Activated CD4-positive, CD25-positive, alpha-beta regulatory T cell treated with anti-CD3 and anti-CD28 coated beads, Interleukin-2, amount 50 U/mL, for 16 hours (primary cell): Measurements from ENCODE around the gene RRP1.
"Not testable (repeated sequence)": the region's sequence is repeated elsewhere in the genome, so short reads cannot be mapped to it uniquely, and the experiment has no call there.

Experiments
- DNase-seq: peaks from one replicate; pipeline ENCODE4 v3.0.0-alpha.2; 2020; ENCODE audit warnings: low read depth, low spot score

The RRP1 gene

DNA sequence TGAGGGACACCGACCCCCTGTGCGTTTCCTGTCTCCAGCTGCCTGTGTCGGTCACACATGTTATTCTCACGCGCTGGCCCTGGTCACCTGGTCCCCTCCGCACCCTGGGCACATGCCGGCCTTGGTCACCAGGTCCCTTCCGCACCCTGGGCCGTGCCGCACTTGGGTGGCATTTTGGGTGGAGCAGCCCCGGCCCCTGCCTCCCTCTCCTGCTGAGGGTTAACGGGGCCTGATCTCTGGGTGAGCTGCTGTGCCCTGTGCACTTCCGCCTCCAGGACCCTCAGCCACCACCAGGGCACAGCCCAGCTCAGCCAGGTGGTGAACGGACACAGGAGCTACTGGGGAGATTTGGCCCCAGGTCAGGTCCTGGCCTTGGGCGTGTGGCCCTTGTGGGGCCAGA lies 26.6 kb downstream of the RRP1 start:
- no peak for DNase-seq

DNA sequence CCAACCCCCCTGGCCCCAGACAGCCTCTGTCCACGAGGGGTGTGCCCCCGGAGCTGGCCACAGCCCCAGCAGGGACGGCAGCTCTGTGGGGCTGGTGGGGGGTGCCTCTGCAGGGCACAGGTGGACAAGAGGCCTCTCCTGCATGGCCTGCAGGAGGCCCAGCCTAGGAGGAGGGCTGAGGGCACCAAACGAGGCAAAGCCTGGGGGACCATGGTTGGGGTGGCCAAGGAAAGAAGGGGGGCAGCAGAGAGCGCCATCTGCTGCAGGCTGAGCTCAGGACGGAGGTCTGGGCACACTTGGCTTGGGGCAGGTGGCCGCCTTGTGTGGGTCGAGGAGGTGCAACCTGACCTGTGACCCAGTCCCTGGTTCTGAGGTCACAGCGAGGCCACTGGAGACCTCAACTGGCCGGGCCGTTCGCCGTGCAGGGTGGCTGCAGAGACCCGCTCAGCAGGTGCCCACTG lies 27.3 kb downstream of the RRP1 start:
- DNase-seq, result no peak

DNA sequence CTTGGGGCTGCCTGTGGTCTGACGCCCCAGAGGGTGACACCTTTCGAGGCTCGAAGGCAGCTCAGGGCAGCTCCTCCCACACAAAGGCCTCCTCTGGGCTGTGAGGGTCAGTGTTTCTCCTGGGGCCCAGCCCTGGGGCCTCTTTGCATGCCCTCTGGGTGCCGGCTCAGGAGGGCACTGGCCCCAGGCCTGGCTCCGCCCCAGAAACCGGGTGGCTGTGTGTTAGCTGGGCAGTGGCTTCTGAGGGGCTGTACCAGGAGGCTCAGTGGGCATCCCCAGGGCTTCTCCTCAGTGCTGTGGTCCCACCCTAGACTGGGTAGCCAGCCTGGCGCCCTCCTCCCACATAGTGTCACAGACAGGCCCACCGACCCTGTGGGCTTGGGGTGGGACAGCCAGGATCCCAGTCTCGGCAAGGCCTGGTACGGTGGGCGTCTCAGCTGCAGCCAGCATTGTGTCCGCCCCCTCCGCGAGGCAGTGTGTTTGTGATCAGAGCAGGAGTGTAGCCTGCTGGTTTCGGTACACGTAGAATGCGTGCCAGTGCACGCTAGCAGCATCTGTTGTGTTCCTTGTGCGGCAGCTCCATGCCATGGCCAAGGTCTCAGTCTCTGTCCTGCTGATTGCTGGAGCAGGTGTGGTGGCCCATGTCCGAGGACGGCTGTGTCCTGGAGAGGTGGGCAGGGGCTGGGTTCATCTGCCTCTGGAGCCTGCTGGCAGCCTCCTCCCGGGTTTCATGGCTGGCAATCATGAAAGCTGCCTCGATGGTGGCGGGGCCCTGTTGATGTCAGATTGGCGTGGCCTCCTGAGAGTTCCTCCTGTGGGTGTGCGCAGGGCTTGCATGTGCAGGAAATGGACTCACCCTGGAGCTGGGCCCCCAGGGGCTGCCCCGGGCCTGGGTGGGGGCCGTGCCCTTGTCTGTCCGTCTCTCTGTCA lies 28.0 kb downstream of the RRP1 start:
- no peak for DNase-seq

DNA sequence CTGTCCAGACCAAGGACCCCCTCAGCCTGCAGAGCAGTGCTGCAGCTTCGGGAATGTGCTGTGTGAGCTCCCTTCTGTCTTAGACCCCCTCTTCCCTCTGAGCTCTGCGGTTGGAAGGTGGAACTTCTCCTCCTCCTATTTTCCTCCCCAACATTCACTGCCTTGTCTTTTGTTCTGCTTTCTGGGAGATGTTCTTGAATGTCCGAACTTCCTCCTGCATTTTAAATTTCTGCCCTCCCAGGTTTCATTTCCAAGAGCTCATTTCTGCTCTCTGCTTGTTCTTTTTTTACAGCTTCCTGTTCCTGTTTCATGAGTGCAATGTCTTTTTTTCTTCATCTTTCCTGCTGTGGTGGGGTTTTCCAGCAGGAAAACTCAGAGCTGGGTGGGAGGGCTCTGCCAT lies 29.3 kb downstream of the RRP1 start:
- no peak for DNase-seq

DNA sequence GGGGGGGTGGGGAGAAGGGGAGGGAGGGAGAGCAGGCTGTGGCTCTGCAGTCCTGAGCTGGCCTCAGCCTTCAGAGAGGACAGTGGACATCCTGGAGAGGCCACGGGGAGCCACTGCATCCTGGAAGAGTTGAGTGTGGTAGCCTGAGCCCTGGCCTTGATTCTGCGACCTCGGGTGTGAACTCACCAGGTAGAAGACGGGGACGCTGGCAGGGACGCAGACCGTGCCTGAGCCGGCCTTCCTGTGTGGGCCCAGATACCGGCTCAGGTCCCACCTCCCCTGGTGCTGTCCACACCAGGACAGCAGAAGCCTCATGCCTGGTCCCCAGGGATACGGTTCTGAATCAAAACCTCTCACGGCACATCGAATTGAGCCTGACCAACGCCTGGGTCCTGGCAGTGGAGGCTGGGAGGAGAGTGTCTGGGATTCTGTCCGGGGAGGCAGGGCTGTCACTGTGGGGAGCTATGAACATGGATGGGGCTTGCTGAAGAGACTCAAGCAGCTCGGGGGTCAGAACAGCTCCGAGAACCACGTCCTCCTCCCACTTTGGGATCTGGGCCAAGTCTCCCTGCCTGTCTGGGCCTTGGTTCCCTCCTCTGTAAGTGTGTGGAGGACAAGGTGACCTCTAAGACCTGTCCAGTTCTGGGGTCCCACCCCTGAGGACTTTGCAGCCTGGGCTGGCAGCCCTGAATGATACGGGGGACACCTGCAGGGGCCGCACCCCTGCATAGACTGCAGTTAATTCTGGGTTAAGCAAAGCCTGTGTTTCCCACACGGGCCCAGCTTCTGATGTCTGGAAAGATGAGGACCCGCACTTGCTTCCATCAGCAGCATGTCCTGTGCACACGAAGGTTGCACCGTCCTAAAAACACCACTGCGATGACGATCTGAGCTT lies 30.4 kb downstream of the RRP1 start:
- no peak for DNase-seq

DNA sequence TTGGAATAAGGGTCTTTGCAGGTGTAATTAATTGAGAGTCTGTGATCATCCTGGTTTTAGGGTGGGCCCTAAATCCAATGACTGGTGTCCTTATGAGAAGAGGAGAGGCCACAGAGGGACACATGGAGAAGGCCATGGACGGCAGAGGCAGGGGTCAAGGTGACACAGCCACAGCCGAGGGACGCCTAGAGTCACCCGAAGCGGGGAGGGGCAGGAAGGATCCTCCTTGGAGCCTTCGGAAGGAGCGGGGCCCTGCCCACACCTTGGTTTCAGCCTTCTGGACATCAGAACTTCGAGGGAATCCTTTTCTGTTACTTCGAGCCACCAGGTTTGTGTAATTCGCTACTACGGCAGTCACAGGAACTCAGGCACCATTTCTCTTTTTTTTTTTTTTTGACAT lies 31.1 kb downstream of the RRP1 start:
- DNase-seq, result no peak

DNA sequence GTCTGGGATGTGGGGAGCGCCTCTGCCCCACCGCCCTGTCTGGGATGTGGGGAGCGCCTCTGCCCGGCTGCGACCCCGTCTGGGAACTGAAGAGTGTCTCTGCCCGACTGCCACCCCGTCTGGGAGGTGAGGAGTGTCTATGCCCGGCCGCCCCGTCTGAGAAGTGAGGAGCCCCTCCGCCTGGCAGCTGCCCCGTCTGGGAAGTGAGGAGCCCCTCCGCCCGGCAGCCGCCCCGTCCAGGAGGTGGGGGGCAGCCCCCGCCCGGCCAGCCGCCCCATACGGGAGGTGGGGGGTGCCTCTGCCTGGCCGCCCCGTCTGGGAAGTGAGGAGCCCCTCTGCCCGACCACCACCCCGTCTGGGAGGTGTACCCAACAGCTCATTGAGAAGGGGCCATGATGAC lies 32.8 kb downstream of the RRP1 start:
- DNase-seq, result not testable (repeated sequence)

DNA sequence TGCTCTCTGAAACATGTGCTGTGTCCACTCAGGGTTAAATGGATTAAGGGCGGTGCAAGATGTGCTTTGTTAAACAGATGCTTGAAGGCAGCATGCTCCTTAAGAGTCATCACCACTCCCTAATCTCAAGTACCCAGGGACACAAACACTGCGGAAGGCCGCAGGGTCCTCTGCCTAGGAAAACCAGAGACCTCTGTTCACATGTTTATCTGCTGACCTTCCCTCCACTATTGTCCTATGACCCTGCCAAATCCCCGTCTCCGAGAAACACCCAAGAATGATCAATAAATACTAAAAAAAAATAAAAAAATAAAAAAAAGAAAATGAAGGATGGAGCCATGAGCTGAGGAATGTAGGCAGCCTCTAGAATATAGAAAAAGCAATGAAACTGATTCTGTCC lies 33.4 kb downstream of the RRP1 start:
- not testable (repeated sequence) for DNase-seq

DNA sequence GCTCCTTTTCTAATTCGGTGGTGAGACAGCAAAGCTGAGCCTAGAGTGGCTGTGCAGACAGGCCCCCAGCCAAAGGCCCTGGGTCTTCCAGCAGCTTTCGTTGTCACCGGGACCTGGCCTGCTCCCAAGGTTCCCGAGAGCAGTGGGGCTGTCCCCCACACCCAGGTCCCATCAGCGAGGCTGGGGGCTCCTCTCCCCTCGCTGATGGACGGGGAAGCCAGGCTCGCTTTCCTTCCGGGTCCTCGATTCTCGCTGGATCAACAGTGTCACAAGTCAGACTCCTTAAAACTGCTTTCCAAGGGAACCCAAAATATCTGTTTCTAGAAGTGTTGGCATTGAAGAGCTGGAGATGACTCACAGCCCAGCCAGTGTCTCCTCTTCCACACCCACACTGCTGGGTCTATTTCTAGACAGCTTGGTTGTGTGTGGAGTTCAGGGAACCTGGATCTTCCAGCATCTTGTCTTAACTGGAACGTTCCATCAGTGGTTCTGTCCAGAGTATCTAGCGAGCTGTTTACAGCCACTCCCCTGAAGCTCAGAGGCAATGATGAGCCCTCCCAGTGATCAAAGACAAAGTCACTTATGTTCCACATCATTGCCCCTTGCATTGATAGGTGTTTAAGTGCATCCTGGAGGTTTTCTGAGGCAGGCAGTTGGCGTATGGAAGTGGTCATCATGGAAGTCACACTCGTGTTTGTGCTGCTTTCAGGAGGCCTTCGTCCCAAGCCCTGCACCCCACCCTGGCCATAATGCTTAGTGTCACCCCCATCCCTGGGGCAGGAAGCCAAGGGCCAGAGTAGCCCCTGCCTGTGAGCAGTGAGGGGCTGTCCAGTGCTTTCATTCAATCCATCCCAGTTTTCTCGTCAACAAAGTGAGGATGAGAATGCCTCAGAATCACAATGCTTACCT lies 35.2 kb downstream of the RRP1 start:
- no peak for DNase-seq

DNA sequence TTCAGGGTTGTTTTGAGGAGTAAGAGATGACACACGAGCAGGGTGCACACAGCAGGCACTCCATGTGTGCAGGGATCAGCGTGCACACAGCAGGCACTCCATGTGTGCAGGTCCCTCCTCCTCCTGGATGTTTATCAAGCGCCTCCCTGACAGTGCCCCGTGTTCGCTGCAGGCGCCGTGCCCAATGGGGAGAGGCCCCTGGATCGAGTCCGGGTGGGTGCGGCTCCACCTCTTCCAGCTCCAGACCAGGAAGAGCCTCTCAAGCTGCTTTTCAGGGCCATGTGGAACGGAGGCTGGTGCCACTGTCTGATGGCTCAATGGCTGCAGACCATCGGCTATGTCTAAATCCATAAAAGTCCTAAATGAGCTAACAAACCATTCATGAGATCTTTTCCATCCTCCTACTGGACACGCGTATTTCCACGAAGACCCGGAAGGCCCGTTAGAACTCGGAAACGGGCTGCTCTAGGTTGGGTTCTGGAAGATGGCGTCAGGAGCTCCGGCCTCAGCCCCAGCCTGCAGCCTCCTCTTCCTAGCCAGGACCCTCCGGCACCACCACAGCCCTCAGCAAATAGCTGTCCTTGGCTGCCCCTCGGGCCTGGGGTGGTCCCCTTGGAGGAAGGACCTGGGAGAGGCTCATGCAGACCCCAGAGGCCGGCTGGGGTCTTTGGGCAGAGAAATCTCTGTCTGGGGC lies 36.0 kb downstream of the RRP1 start:
- no peak for DNase-seq

DNA sequence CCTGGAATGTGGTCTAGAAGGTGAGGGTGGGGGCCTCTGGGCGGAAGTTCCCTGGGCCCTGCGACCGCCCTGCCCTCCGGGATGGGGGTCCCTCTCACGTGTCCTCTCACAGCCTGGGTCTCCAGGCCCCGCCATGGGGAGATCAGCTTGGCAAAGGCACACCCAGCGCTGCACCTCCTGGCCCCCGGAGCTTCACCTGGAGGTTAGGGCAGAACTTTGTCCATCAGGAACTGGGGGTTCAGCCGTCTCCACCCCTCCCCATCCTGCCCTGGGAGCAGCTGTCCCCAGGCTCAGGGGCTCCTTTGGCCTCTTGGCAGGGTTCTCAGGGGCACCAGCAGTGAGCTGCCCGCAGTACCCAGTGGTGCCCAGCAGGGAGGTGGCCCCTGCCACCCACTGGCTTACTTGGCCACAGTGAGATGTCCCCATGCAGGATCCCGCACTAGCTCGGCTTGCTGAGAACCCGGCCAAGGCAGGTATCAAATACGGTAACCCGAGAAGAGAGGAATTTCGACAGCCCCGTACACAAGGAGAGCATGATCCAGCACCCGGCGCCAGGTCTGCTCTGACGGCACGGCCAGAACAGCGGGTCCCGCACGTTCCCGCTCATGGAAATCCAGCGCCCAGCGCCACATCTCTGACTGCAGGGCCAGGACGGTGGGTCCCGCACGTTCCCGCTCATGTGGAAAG lies 36.7 kb downstream of the RRP1 start:
- DNase-seq, result no peak

DNA sequence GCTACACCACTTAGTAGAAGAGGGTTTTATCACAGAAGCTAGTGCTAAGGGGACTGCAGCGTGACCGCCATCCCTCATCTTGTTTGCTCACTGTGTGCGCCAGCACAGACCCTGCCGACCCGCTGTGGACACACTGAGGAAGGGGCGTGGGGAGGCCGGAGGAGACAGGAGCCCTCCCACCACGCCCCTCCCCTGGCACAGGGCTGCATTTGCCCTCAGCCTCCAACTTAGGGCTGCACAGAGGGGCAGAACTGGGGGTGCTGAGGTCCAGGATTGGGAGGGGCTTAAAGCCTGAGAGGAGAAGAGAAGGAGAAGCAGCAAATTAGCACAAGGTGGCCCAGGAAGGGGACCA lies 37.2 kb downstream of the RRP1 start:
- no peak for DNase-seq

DNA sequence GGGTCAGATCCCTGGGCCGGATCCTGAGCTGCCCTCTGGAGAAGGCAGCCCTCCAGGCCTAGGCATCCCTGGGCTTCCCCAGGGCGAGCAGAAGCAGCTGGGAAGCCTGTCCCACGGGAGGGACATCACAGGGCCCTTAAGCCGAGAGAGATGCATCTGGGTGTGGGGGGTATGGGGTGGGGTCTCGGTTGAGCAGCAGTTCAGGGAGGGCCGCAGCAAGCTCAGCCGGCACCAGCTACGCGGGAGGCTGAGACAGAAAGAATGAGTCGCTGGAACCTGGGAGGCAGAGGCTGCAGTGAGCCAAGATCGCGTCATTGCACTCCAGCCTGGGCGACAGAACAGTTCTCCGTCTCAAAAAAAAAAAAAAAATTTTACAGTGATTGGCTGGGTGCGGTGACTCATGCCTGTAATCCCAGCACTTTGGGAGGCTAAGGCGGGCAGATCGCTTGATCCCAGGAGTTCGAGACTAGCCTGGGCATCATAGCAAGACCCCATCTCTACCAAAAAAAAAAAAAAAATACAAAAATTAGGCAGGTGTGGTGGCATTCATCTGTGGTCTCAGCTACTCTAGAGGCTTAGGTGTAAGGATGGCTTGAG lies 37.7 kb downstream of the RRP1 start:
- no peak for DNase-seq

DNA sequence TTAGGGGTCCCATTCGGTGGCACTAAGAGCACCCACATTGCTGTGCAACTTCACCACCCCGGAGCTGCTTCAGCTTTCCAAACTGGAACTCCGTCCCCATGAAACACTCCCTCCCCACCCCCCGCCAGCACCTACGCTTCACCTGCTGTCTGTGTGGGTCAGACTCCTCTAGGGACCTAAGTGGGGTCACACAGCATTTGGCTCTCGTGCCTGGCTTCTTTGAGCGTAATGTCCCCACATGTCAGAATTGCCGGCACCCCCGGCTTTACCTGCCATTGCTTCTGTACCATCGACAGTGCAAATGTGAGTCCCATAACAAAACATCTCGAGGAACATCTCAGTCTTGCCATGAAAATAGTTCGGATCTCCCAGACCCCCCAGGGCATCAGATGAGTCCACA lies 39.8 kb downstream of the RRP1 start:
- no peak for DNase-seq

DNA sequence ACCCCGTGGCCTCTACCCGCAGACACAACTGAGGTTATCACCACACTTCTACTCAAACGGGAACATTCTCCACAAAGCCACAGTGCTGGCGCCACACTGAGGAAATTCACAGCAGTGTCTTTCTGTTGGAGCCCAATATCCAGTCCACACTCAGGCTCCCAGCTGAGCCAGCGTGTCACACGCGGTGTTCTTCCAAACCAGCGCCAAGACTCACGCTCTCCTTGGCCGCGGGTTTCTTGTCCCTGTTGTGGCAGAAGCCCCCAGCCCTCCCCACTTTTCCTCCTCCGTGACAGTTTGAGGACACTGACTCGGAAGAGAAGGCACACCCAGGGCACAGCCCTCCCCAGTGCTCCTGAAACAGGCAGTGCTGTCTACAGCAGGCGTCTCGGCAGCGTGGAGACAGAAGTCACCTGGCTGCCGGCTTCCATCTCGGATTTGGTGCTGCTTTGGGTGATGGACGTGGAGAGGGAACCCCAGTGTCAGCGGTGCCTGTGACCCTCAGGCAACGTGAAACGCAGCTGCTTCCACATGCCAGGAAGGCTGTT lies 40.3 kb downstream of the RRP1 start:
- DNase-seq, result no peak

DNA sequence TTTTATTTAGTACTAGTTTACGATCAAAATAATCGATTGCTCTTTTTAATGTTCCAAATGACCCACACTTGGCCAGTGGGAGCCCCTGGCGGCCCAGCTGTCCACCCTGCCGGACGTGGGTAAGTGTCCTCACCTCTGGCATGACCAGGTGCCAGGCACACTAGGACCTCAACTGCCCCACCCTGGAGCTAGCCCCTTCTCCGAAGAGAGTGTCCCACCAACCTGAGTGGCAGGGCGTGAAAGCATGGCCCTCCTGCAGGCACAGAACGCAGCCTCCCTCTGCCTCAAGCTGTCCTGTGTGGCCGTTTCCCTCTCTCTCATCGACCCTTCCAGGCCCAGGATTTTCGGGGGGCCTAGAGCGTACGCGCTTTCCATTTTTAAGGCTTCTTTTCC lies 42.8 kb downstream of the RRP1 start:
- no peak for DNase-seq

DNA sequence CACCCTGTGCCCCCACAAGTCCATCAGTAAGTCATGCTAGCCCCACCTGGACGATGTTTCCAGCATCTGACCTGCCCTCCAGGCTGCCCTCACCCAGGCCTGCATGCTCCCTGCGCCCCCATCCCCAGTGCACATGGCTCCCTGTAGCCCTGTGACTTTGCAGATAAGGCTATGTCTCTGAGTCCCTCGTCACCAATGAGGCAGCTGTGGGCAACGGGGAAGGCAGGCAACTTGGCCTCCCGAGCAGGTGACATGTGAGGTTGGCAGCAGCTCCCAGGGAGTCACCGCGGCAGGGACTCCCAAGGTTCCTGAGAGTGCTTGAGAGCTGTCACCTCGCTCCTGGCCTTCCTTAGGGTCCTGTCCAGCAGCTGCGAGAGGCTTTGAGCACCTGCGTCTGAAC lies 43.3 kb downstream of the RRP1 start:
- no peak for DNase-seq

DNA sequence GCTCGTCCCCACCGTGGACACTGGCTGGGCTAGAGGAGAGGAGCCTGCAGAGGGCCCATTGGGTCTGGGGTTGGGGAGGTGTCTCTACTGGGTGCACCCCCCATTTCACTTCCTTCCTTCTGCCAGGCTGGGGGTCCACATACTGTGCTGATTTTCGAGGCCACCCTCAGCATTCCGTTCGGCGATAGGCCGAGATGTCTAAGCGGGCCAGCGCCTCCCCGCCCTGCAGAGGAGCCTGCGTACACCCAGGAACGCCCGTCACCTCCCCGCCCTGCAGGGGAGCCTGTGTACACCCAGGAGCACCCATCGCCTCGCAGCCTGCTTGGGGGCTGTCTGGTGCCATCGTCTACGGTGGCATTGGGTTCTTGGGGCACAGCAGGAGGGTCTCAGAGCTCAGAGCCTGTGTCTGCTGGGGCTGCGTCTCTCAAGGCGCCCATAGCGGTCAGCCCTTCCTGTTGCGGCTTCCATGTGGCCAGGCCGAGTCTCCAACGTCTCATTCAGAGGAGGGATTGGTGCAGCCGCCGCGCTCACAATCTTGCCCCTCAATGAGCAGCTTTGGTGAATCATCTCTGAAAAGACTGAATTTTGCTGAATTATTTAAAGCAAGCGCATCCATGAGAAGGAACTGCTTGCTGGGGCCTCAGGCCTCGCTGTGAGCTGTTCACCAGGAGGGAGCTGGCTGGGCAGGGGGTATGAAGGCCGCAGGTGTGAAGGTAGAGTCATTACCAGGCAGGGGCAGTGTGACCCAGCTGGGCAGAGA lies 44.9 kb downstream of the RRP1 start:
- DNase-seq, result no peak

DNA sequence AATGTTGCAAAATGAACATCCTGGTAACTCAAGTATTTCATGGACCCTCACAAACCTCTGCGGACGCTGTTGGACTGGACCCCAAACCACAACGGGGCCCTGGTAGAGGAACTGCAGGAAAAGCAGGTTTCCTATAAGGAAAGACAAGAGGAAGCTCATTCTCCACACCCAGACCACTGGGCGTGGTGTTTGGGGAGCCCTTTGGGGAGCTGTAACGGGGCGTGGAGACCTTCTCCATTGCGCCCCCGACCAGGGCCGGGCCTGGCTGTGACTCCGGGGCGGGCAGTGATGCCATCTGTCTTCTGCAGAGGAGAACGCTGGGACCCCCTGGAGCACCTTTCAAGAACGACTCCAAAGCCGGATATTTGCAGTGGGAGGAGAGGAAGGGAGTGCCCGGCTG lies 45.7 kb downstream of the RRP1 start:
- DNase-seq, result no peak
